ENCODE measurements around the gene ANKRD13A. TPM values are rescaled to one million over a fixed set of nuclear protein-coding genes. Genes with fewer than 3 reads are reported as not detected.

ANKRD13A gene
- total and polyA plus RNA-seq, 2 of the 13 experiments (the other 11 are each of a cell fraction or from before 2014, with no cell fraction given) = 34.1 to 41.6 TPM

DNA sequence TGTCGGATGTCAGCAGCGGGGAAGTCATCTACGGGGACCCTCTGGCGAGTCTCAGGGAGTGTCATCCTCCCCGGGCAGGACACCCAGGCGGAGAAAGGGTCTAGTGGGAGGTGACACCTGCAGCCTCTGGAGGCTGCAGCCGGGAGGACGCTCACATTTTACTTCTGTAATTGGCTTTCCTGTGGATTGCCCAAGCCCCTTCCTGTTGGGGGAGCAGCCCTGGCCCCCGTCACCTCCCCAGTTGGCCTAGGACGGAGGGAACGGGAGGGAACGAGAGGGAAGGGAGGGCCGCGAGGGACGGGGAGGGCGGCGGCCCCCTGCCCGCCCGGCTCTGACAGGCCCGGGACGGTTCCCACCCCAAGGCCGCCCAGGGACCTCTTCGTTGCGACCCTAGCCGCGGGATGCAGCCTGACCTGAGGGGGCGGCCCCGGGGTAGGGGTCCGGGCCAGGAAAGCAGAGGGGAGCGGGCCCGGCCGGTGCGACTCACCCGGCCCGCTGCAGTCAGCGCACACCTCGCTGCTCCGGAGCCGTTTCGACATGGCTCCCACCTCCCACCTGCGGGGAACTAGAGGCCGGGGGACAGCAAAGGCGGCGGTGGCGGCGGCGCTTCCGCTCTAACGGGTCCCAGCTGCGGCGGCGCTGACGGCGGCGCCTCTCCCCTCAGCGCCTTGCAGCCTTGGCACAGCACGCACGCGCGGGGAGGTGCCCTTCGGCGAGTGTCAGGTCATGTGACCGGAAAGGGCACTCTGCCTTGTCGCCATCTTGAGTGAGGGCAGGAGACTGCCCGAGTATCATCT, 3.3 kb upstream of the ANKRD13A start, which contains the start of gene GIT2 (continued):
- TF ChIP-seq ZNF550 (CRISPR knock-in tag; IDR thresholded peaks at IDR 0.05; ENCODE audit: borderline replicate concordance) = 0 out of 2 replicates have a peak, but pooled peaks have one; percentile 53
- no peak for TF ChIP-seq TRIM24 (CRISPR knock-in tag; IDR thresholded peaks at IDR 0.05)
- TF ChIP-seq, protein P1, sequence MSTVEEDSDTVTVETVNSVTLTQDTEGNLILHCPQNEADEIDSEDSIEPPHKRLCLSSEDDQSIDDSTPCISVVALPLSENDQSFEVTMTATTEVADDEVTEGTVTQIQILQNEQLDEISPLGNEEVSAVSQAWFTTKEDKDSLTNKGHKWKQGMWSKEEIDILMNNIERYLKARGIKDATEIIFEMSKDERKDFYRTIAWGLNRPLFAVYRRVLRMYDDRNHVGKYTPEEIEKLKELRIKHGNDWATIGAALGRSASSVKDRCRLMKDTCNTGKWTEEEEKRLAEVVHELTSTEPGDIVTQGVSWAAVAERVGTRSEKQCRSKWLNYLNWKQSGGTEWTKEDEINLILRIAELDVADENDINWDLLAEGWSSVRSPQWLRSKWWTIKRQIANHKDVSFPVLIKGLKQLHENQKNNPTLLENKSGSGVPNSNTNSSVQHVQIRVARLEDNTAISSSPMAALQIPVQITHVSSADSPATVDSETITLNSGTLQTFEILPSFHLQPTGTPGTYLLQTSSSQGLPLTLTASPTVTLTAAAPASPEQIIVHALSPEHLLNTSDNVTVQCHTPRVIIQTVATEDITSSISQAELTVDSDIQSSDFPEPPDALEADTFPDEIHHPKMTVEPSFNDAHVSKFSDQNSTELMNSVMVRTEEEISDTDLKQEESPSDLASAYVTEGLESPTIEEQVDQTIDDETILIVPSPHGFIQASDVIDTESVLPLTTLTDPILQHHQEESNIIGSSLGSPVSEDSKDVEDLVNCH (CRISPR knock-in tag; IDR thresholded peaks at IDR 0.05) = no peak
- TF ChIP-seq, protein P2, sequence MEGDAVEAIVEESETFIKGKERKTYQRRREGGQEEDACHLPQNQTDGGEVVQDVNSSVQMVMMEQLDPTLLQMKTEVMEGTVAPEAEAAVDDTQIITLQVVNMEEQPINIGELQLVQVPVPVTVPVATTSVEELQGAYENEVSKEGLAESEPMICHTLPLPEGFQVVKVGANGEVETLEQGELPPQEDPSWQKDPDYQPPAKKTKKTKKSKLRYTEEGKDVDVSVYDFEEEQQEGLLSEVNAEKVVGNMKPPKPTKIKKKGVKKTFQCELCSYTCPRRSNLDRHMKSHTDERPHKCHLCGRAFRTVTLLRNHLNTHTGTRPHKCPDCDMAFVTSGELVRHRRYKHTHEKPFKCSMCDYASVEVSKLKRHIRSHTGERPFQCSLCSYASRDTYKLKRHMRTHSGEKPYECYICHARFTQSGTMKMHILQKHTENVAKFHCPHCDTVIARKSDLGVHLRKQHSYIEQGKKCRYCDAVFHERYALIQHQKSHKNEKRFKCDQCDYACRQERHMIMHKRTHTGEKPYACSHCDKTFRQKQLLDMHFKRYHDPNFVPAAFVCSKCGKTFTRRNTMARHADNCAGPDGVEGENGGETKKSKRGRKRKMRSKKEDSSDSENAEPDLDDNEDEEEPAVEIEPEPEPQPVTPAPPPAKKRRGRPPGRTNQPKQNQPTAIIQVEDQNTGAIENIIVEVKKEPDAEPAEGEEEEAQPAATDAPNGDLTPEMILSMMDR (CRISPR knock-in tag; IDR thresholded peaks at IDR 0.05) = no peak; the same call in 1 of the 2 replicates
- TF ChIP-seq, protein P3, sequence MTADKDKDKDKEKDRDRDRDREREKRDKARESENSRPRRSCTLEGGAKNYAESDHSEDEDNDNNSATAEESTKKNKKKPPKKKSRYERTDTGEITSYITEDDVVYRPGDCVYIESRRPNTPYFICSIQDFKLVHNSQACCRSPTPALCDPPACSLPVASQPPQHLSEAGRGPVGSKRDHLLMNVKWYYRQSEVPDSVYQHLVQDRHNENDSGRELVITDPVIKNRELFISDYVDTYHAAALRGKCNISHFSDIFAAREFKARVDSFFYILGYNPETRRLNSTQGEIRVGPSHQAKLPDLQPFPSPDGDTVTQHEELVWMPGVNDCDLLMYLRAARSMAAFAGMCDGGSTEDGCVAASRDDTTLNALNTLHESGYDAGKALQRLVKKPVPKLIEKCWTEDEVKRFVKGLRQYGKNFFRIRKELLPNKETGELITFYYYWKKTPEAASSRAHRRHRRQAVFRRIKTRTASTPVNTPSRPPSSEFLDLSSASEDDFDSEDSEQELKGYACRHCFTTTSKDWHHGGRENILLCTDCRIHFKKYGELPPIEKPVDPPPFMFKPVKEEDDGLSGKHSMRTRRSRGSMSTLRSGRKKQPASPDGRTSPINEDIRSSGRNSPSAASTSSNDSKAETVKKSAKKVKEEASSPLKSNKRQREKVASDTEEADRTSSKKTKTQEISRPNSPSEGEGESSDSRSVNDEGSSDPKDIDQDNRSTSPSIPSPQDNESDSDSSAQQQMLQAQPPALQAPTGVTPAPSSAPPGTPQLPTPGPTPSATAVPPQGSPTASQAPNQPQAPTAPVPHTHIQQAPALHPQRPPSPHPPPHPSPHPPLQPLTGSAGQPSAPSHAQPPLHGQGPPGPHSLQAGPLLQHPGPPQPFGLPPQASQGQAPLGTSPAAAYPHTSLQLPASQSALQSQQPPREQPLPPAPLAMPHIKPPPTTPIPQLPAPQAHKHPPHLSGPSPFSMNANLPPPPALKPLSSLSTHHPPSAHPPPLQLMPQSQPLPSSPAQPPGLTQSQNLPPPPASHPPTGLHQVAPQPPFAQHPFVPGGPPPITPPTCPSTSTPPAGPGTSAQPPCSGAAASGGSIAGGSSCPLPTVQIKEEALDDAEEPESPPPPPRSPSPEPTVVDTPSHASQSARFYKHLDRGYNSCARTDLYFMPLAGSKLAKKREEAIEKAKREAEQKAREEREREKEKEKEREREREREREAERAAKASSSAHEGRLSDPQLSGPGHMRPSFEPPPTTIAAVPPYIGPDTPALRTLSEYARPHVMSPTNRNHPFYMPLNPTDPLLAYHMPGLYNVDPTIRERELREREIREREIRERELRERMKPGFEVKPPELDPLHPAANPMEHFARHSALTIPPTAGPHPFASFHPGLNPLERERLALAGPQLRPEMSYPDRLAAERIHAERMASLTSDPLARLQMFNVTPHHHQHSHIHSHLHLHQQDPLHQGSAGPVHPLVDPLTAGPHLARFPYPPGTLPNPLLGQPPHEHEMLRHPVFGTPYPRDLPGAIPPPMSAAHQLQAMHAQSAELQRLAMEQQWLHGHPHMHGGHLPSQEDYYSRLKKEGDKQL (CRISPR knock-in tag; IDR thresholded peaks at IDR 0.05; ENCODE audit: low read depth) = no peak
- TF ChIP-seq TEAD3 (CRISPR knock-in tag; optimal IDR thresholded peaks at IDR 0.05; ENCODE audit: borderline replicate concordance) = no peak
- no peak for TF ChIP-seq ZKSCAN5 (CRISPR knock-in tag; IDR thresholded peaks at IDR 0.05)
- 0 out of 2 replicates have a peak, but pooled peaks have one; percentile 51 for TF ChIP-seq ESRRA (CRISPR knock-in tag; IDR thresholded peaks at IDR 0.05; ENCODE audit: low read depth)
- TF ChIP-seq, protein P4, sequence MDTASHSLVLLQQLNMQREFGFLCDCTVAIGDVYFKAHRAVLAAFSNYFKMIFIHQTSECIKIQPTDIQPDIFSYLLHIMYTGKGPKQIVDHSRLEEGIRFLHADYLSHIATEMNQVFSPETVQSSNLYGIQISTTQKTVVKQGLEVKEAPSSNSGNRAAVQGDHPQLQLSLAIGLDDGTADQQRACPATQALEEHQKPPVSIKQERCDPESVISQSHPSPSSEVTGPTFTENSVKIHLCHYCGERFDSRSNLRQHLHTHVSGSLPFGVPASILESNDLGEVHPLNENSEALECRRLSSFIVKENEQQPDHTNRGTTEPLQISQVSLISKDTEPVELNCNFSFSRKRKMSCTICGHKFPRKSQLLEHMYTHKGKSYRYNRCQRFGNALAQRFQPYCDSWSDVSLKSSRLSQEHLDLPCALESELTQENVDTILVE (CRISPR knock-in tag; IDR thresholded peaks at IDR 0.05) = no peak
- no peak for TF ChIP-seq SOX13 (IDR thresholded peaks at IDR 0.05)
- TF ChIP-seq SOX13 (CRISPR knock-in tag; conservative IDR thresholded peaks at IDR 0.05 in 1 of 2, IDR thresholded peaks at IDR 0.05 in 1 of 2) = no peak
- TF ChIP-seq CBX1 (IDR thresholded peaks at IDR 0.05; ENCODE audit: low read depth) = no peak
- TF ChIP-seq ZNF569 (CRISPR knock-in tag; IDR thresholded peaks at IDR 0.05; ENCODE audit: borderline replicate concordance) = no peak
- no peak for TF ChIP-seq ZNF138 (CRISPR knock-in tag; IDR thresholded peaks at IDR 0.05; ENCODE audit: low read depth)

All from HepG2 (cell line).